Endothelial cell of umbilical vein (primary cell): Measurements from ENCODE around the gene BLTP3A. TPM values are rescaled to one million over a fixed set of nuclear protein-coding genes. Genes with fewer than 3 reads are reported as not detected.
A peak's percentile ranks its signal among the peaks of the same experiment; 100 is the strongest.

Source experiments
- BruUV-seq: library from RNA; stranded (reverse); fragments of 400-500 nt; replicated peaks from 2 replicates; lab custom pipeline; 2021; lab: Mats Ljungman, UMichigan
- CTCF ChIA-PET: fragments of 300-600, 350-600 bp; sonication (Branson Sonifier 250); formaldehyde crosslinking; loops from one replicate; lab custom pipeline; 2021; ENCODE audit warnings: antibody characterized with exemption, inconsistent platforms; lab: Charles Lee
- POLR2A ChIA-PET: fragments of 300-600, 350-600 bp; sonication (Branson Sonifier 250); formaldehyde crosslinking; loops from one replicate; lab custom pipeline; 2021; ENCODE audit warnings: antibody characterized with exemption, inconsistent platforms; lab: Charles Lee
- DNase-seq: peaks from one replicate; pipeline ENCODE4 v3.0.0-alpha.2; 2011; ENCODE audit warnings: low read depth, low spot score
- FAIRE-seq: peaks from 2 replicates; lab custom pipeline; 2011; peaks lifted over from hg19 to GRCh38; lab: Jason Lieb, UNC
- H2AFZ ChIP-seq: 2 replicates; pipeline ENCODE4 v1.6.0; 2012; ENCODE audit warnings: low read depth, low read length, control low read depth, inconsistent platforms
- H3K27ac ChIP-seq: 2 replicates; pipeline ENCODE4 v1.5.1; 2011; ENCODE audit warnings: low read depth, mild to moderate bottlenecking, control low read depth, low read length, moderate library complexity; ENCODE audit not compliant: insufficient read depth
- H3K27me3 ChIP-seq, 2 experiments: 2 replicates each; pipeline versions ENCODE4 v1.6.0 to v1.6.1; 2011; ENCODE audit warnings: low read length in 2 of 2, mixed read lengths in 1 of 2; ENCODE audit not compliant: control insufficient read depth in 2 of 2, insufficient read depth in 2 of 2
- H3K36me3 ChIP-seq, 2 experiments: 2 replicates in 1 of 2; 3 replicates in 1 of 2; pipeline ENCODE4 v1.5.1; 2011; ENCODE audit warnings: low read length in 2 of 2, mild to moderate bottlenecking in 1 of 2, moderate library complexity in 1 of 2; ENCODE audit not compliant: control insufficient read depth in 2 of 2, insufficient read depth in 2 of 2; ENCODE audit errors: extremely low read depth in 1 of 2
- H3K4me1 ChIP-seq: 3 replicates; pipeline ENCODE4 v1.5.1; 2011; ENCODE audit warnings: mild to moderate bottlenecking, low read length; ENCODE audit not compliant: control insufficient read depth, insufficient read depth; ENCODE audit errors: extremely low read depth
- H3K4me2 ChIP-seq: 2 replicates; pipeline ENCODE4 v1.6.1; 2011; ENCODE audit warnings: low read length, control low read depth, mixed read lengths; ENCODE audit not compliant: insufficient read depth
- H3K4me3 ChIP-seq, 3 experiments: fragments of 200-600 bp in 1 of 3; sonication (generic), shearing (Covaris generic) in 1 of 3; replicated peaks in 1 of 3; 2 replicates each; pipeline ENCODE4 v1.5.1; 2011 to 2016; ENCODE audit warnings: control low read depth in 3 of 3, low read length in 3 of 3, mild to moderate bottlenecking in 2 of 3, inconsistent platforms in 1 of 3, low read depth in 1 of 3, moderate library complexity in 1 of 3; ENCODE audit not compliant: insufficient read depth in 1 of 3
- H3K79me2 ChIP-seq: 2 replicates; pipeline ENCODE4 v1.6.0; 2012; ENCODE audit warnings: low read length, inconsistent platforms; ENCODE audit not compliant: control insufficient read depth, insufficient read depth
- H3K9ac ChIP-seq: replicated peaks from 2 replicates; pipeline ENCODE3; 2011; ENCODE audit warnings: low read length, control low read depth; ENCODE audit not compliant: insufficient read depth; ENCODE audit errors: extremely low read depth
- H3K9me1 ChIP-seq: replicated peaks from 3 replicates; pipeline ENCODE4 v1.6.0; 2011; ENCODE audit warnings: mild to moderate bottlenecking, low read length; ENCODE audit not compliant: control insufficient read depth, insufficient read depth; ENCODE audit errors: extremely low read depth
- H3K9me3 ChIP-seq: replicated peaks from 2 replicates; pipeline ENCODE4 v1.5.1; 2012; ENCODE audit warnings: low read length, inconsistent platforms; ENCODE audit not compliant: control insufficient read depth, insufficient read depth
- H4K20me1 ChIP-seq: replicated peaks from 2 replicates; pipeline ENCODE3; 2011; ENCODE audit warnings: mild to moderate bottlenecking, low read length; ENCODE audit not compliant: control insufficient read depth, insufficient read depth; ENCODE audit errors: extremely low read depth
- FOS ChIP-seq: IDR thresholded peaks from 2 replicates; pipeline ENCODE4 v1.6.1; 2011; ENCODE audit warnings: mild to moderate bottlenecking, low read length, moderate library complexity, borderline replicate concordance; ENCODE audit not compliant: insufficient read depth
- dilution Hi-C: fragments of 300-500 bp; cut with MboI; formaldehyde crosslinking; loops from one replicate; pipeline ENCODE4 v1.15.0; 2019; ENCODE audit warnings: low sequenced_read_pairs; ENCODE audit not compliant: extremely low pct_ligation_motif_present
- intact Hi-C: fragments of 100-400 bp; cut with micrococcal nuclease; formaldehyde crosslinking; loops from one replicate; pipeline ENCODE4 v1.10.0; 2022
- polyA plus RNA-seq, 4 experiments: library from polyadenylated mRNA; depleted of rRNA in 3 of 4; stranded (reverse) in 3 of 4; unstranded in 1 of 4; fragments of >200 nt; gene quantifications; 2 replicates each; pipeline versions ENCODE4 v1.2.1 to v1.2.3, GENCODE V29; 2011 to 2012; ENCODE audit warnings: missing spikeins in 1 of 4
- total RNA-seq: library from RNA; stranded (reverse); gene quantifications from 2 replicates; pipeline ENCODE4 v1.2.3, GENCODE V29; 2021
- TF ChIP-seq, protein P1 (sequence below), 2 donors: IDR thresholded peaks; 1 replicate in 1 of 2; 2 replicates in 1 of 2; pipeline ENCODE4 v1.5.1; 2011; ENCODE audit warnings: low read length in 2 of 2, mild to moderate bottlenecking in 2 of 2, moderate library complexity in 2 of 2, control low read depth in 1 of 2, inconsistent platforms in 1 of 2, low read depth in 1 of 2; ENCODE audit not compliant: insufficient read depth in 1 of 2; ENCODE audit errors: extremely low read depth in 1 of 2

BLTP3A gene
- total and polyA plus RNA-seq, 2 donors (not counting 3 experiments of a cell fraction or from before 2014, with no cell fraction given) = 4.6 to 9.3 TPM

- Histone ChIP-seq H3K4me3 (peak overlapping the region; percentile 77 to 97 (median 82)), H2AFZ (peak overlapping the region; percentile 100), H3K27me3 (no peaks in the 10 kb centered on the region), H3K9me1 (no peaks in the 10 kb centered on the region), H4K20me1 (peaks cover 2% of the 10 kb centered on the region), H3K79me2 (peaks cover 2% of the 10 kb centered on the region), H3K4me2 (peak overlapping the region; percentile 97), H3K36me3 (no peaks in the 10 kb centered on the region), H3K9me3 (no peaks in the 10 kb centered on the region), H3K4me1 (peaks cover 21% of the 10 kb centered on the region), H3K9ac (peak overlapping the region; percentile 68), H3K27ac (peak overlapping the region; percentile 30)
- DNase-seq = no peak
- ChIA-PET CTCF (interaction anchor here (1.0 to 2.9 kb wide), 18 partner anchors 14 to 448 kb away, joined by 3 to 14 read pairs (median 5); partner anchors contain the start of genes ANKS1A, ILRUN, SNRPC and TAF11), POLR2A (interaction anchor here (0.9 kb wide), 1 partner anchor 96 kb away, joined by 3 read pairs; the partner anchor contains the start of gene TAF11)
- TSS peak; percentile 37 for BruUV-seq
- dilution Hi-C loops = no loop called here
- TF ChIP-seq, protein P1, sequence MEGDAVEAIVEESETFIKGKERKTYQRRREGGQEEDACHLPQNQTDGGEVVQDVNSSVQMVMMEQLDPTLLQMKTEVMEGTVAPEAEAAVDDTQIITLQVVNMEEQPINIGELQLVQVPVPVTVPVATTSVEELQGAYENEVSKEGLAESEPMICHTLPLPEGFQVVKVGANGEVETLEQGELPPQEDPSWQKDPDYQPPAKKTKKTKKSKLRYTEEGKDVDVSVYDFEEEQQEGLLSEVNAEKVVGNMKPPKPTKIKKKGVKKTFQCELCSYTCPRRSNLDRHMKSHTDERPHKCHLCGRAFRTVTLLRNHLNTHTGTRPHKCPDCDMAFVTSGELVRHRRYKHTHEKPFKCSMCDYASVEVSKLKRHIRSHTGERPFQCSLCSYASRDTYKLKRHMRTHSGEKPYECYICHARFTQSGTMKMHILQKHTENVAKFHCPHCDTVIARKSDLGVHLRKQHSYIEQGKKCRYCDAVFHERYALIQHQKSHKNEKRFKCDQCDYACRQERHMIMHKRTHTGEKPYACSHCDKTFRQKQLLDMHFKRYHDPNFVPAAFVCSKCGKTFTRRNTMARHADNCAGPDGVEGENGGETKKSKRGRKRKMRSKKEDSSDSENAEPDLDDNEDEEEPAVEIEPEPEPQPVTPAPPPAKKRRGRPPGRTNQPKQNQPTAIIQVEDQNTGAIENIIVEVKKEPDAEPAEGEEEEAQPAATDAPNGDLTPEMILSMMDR (IDR thresholded peaks at IDR 0.05; ENCODE audit: extremely low read depth in 1 of 2, insufficient read depth in 1 of 2, low read depth in 1 of 2, low read length in 2 of 2) = peak in 1 of 2 donors; percentile 4
- no peak for TF ChIP-seq FOS
- FAIRE-seq = no peak
- intact Hi-C loops = loop anchor here (1.0 kb wide), 1 partner anchor 97 kb away; the partner anchor contains the start of gene TAF11
These were observed 651 bp upstream of the BLTP3A start for GRCh38 chr6:34791164-34791700.
